Endothelial cell (in vitro differentiated cells): ENCODE data around the gene CALCR. TPM values are rescaled to one million over a fixed set of nuclear protein-coding genes. Genes with fewer than 3 reads are reported as not detected.
"Not testable (repeated sequence)": the region's sequence is repeated elsewhere in the genome, so short reads cannot be mapped to it uniquely, and the experiment has no call there.

ENCODE experiments used
- DNase-seq: peaks from one replicate; pipeline ENCODE4 v3.0.0; 2021; ENCODE audit warnings: low spot score
- H3K27ac Mint-ChIP-seq: one replicate; pipeline ENCODE4 v1.8.0; 2021; ENCODE audit warnings: mixed read lengths, inconsistent platforms; ENCODE audit not compliant: unreplicated experiment
- H3K27me3 Mint-ChIP-seq: one replicate; pipeline ENCODE4 v1.8.0; 2021; ENCODE audit warnings: mild to moderate bottlenecking, moderate library complexity, mixed read lengths, inconsistent platforms; ENCODE audit not compliant: unreplicated experiment
- H3K36me3 Mint-ChIP-seq: one replicate; pipeline ENCODE4 v1.8.0; 2021; ENCODE audit warnings: mild to moderate bottlenecking, low read depth, mixed read lengths, inconsistent platforms; ENCODE audit not compliant: unreplicated experiment
- H3K4me1 Mint-ChIP-seq: one replicate; pipeline ENCODE4 v1.8.0; 2021; ENCODE audit warnings: mild to moderate bottlenecking, mixed read lengths, inconsistent platforms; ENCODE audit not compliant: unreplicated experiment
- H3K4me3 Mint-ChIP-seq: one replicate; pipeline ENCODE4 v1.8.0; 2021; ENCODE audit warnings: mild to moderate bottlenecking, mixed read lengths, inconsistent platforms; ENCODE audit not compliant: unreplicated experiment
- H3K9me3 Mint-ChIP-seq: one replicate; pipeline ENCODE4 v1.8.0; 2021; ENCODE audit warnings: mixed read lengths, inconsistent platforms; ENCODE audit not compliant: unreplicated experiment
- CTCF ChIP-seq: fragments of 200-600 bp; sonication (generic); IDR thresholded peaks from one replicate; pipeline ENCODE4 v1.5.0; 2021; ENCODE audit warnings: antibody characterized with exemption; ENCODE audit not compliant: unreplicated experiment
- total RNA-seq: library from RNA; stranded (reverse); fragmentation: NEBNext Ultra II Directional; extraction: Animal tissue kit (Norgen Biotek cat#: 25700); gene quantifications from one replicate; pipeline ENCODE4 v1.2.1, GENCODE V29; 2021; ENCODE audit not compliant: unreplicated experiment

CALCR gene
- total RNA-seq, 1 donor from 2014 or later = 0.62 TPM

GRCh38 chr7:93509303-93509702 lies 65.2 kb downstream of the CALCR start:
- H3K27ac Mint-ChIP-seq = no peak overlapping the region
- H3K27me3 Mint-ChIP-seq = no peaks in the 10 kb centered on the region
- no peak overlapping the region for H3K4me3 Mint-ChIP-seq
- no peaks in the 10 kb centered on the region for H3K9me3 Mint-ChIP-seq
- TF ChIP-seq CTCF = no peak
- no peak for DNase-seq
- H3K36me3 Mint-ChIP-seq = no peaks in the 10 kb centered on the region
- no peaks in the 10 kb centered on the region for H3K4me1 Mint-ChIP-seq

GRCh38 chr7:93503088-93503487 lies 71.4 kb downstream of the CALCR start:
- no peak for TF ChIP-seq CTCF
- Mint-ChIP-seq H3K4me3 (no peak overlapping the region), H3K36me3 (no peaks in the 10 kb centered on the region), H3K27ac (no peak overlapping the region), H3K4me1 (no peaks in the 10 kb centered on the region), H3K9me3 (no peaks in the 10 kb centered on the region), H3K27me3 (no peaks in the 10 kb centered on the region)
- DNase-seq = no peak

GRCh38 chr7:93491860-93492259 lies 82.7 kb downstream of the CALCR start:
- not testable (repeated sequence) for H3K27ac Mint-ChIP-seq, H3K27me3 Mint-ChIP-seq, H3K4me1 Mint-ChIP-seq, H3K9me3 Mint-ChIP-seq, H3K36me3 Mint-ChIP-seq, DNase-seq, H3K4me3 Mint-ChIP-seq

- H3K4me1 Mint-ChIP-seq = no peaks in the 10 kb centered on the region
- no peaks in the 10 kb centered on the region for H3K9me3 Mint-ChIP-seq
- no peak for DNase-seq
- H3K36me3 Mint-ChIP-seq = no peaks in the 10 kb centered on the region
- H3K27me3 Mint-ChIP-seq = no peaks in the 10 kb centered on the region
- H3K4me3 Mint-ChIP-seq = no peak overlapping the region
- no peak overlapping the region for H3K27ac Mint-ChIP-seq
- no peak for TF ChIP-seq CTCF
These were observed 97.8 kb downstream of the CALCR start for GRCh38 chr7:93476491-93477344.

GRCh38 chr7:93475811-93476210 lies 98.7 kb downstream of the CALCR start:
- Mint-ChIP-seq H3K36me3 (no peaks in the 10 kb centered on the region), H3K4me1 (no peaks in the 10 kb centered on the region), H3K9me3 (no peaks in the 10 kb centered on the region), H3K27me3 (no peaks in the 10 kb centered on the region), H3K27ac (no peak overlapping the region), H3K4me3 (no peak overlapping the region)
- DNase-seq = no peak
- no peak for TF ChIP-seq CTCF
